GM12874 (cell line): ENCODE results near the gene HOXC5.

Experiments used
- CTCF ChIP-seq: IDR thresholded peaks from 2 replicates; pipeline ENCODE4 v1.5.1; 2011; ENCODE audit warnings: low read depth, mild to moderate bottlenecking, control low read depth, low read length, moderate library complexity; ENCODE audit not compliant: insufficient read depth

HOXC5 gene

GRCh38 chr12:53987787-53988230, 45.0 kb upstream of the HOXC5 start:
- TF ChIP-seq CTCF: no peak

GRCh38 chr12:53988541-53989226, 44.2 kb upstream of the HOXC5 start:
- no peak for TF ChIP-seq CTCF

GRCh38 chr12:53989227-53990113, 43.4 kb upstream of the HOXC5 start:
- TF ChIP-seq CTCF: peak; percentile 49

GRCh38 chr12:53990311-53991076, 42.4 kb upstream of the HOXC5 start:
- no peak for TF ChIP-seq CTCF

GRCh38 chr12:53991077-53991460, 41.8 kb upstream of the HOXC5 start:
- TF ChIP-seq CTCF: no peak

GRCh38 chr12:53992377-53992889, 40.4 kb upstream of the HOXC5 start:
- TF ChIP-seq CTCF: no peak
